ENCODE data around the gene DEPDC4. TPM values are rescaled to one million over a fixed set of nuclear protein-coding genes. Genes with fewer than 3 reads are reported as not detected.
A peak's percentile ranks its signal among the peaks of the same experiment; 100 is the strongest.

The DEPDC4 gene
- total and polyA plus RNA-seq, 2 of the 13 experiments (the other 11 are each of a cell fraction or from before 2014, with no cell fraction given), result 2.2 to 5.7 TPM

DNA sequence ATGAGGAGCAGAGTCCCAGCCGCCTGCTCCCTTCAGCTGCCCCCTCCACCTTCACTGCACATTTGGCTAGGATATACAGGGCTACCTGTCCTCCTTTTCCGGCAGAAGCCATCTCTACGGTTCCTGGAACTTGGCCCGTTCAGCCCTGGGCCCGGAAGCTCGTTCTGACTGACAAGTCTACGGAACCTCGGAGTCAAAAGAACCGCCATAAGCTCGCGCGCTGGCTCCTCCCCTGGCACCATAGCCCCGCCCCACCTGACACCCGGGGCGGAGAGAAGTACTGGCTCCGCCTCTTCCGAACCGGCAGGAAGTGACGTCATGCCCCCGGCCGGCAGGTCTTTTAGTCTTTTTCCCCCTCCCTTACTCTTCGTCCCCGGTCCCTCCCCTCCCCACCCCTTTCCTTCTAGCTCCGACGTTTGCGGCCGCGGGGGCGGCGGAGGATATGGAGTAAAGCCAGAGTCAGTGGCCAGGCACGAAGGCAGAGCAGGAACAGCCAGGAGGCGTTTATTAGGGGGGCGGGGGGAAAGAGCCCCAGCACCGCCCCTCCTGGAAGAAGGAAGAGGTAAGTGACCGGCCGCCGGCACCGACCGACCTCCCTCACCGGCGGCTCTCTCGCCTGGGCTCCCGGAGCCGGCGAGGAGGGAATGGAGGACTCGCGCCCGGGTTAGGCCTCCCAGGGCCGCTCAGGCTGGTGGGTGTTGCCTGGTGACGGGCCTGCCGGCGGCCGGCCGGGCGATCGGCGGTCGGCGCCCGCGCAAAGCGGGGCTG is at the start of gene DEPDC4, which contains the start of gene SCYL2 (continued):
- TF ChIP-seq DNMT1 (CRISPR knock-in tag; IDR thresholded peaks at IDR 0.05) (no peak), SKI (IDR thresholded peaks at IDR 0.05; ENCODE audit: partially characterized antibody) (no peak), ZNF335 (CRISPR knock-in tag; IDR thresholded peaks at IDR 0.05) (no peak; the same call in 1 of the 2 replicates), ZNF782 (CRISPR knock-in tag; IDR thresholded peaks at IDR 0.05; ENCODE audit: borderline replicate concordance) (no peak), PITX1 (CRISPR knock-in tag; IDR thresholded peaks at IDR 0.05) (no peak), JUNB (CRISPR knock-in tag; IDR thresholded peaks at IDR 0.05; ENCODE audit: borderline replicate concordance) (no peak), PAWR (CRISPR knock-in tag; IDR thresholded peaks at IDR 0.05; ENCODE audit: borderline replicate concordance) (0 out of 2 replicates have a peak, but pooled peaks have one; percentile 42), TGIF2 (CRISPR knock-in tag; IDR thresholded peaks at IDR 0.05) (peak; percentile 10; the same call in 1 of the 2 replicates), KDM1A (CRISPR knock-in tag; IDR thresholded peaks at IDR 0.05) (no peak), NFATC3 (CRISPR knock-in tag; IDR thresholded peaks at IDR 0.05) (no peak), ONECUT2 (CRISPR knock-in tag; IDR thresholded peaks at IDR 0.05) (no peak), FOXO1 (CRISPR knock-in tag; IDR thresholded peaks at IDR 0.05) (no peak)
- TF ChIP-seq, protein P1, sequence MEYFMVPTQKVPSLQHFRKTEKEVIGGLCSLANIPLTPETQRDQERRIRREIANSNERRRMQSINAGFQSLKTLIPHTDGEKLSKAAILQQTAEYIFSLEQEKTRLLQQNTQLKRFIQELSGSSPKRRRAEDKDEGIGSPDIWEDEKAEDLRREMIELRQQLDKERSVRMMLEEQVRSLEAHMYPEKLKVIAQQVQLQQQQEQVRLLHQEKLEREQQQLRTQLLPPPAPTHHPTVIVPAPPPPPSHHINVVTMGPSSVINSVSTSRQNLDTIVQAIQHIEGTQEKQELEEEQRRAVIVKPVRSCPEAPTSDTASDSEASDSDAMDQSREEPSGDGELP (IDR thresholded peaks at IDR 0.05; ENCODE audit: borderline replicate concordance, low read depth), result no peak
- TF ChIP-seq, protein P2, sequence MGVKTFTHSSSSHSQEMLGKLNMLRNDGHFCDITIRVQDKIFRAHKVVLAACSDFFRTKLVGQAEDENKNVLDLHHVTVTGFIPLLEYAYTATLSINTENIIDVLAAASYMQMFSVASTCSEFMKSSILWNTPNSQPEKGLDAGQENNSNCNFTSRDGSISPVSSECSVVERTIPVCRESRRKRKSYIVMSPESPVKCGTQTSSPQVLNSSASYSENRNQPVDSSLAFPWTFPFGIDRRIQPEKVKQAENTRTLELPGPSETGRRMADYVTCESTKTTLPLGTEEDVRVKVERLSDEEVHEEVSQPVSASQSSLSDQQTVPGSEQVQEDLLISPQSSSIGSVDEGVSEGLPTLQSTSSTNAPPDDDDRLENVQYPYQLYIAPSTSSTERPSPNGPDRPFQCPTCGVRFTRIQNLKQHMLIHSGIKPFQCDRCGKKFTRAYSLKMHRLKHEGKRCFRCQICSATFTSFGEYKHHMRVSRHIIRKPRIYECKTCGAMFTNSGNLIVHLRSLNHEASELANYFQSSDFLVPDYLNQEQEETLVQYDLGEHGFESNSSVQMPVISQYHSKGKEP (CRISPR knock-in tag; IDR thresholded peaks at IDR 0.05), result no peak
- TF ChIP-seq, protein P3, sequence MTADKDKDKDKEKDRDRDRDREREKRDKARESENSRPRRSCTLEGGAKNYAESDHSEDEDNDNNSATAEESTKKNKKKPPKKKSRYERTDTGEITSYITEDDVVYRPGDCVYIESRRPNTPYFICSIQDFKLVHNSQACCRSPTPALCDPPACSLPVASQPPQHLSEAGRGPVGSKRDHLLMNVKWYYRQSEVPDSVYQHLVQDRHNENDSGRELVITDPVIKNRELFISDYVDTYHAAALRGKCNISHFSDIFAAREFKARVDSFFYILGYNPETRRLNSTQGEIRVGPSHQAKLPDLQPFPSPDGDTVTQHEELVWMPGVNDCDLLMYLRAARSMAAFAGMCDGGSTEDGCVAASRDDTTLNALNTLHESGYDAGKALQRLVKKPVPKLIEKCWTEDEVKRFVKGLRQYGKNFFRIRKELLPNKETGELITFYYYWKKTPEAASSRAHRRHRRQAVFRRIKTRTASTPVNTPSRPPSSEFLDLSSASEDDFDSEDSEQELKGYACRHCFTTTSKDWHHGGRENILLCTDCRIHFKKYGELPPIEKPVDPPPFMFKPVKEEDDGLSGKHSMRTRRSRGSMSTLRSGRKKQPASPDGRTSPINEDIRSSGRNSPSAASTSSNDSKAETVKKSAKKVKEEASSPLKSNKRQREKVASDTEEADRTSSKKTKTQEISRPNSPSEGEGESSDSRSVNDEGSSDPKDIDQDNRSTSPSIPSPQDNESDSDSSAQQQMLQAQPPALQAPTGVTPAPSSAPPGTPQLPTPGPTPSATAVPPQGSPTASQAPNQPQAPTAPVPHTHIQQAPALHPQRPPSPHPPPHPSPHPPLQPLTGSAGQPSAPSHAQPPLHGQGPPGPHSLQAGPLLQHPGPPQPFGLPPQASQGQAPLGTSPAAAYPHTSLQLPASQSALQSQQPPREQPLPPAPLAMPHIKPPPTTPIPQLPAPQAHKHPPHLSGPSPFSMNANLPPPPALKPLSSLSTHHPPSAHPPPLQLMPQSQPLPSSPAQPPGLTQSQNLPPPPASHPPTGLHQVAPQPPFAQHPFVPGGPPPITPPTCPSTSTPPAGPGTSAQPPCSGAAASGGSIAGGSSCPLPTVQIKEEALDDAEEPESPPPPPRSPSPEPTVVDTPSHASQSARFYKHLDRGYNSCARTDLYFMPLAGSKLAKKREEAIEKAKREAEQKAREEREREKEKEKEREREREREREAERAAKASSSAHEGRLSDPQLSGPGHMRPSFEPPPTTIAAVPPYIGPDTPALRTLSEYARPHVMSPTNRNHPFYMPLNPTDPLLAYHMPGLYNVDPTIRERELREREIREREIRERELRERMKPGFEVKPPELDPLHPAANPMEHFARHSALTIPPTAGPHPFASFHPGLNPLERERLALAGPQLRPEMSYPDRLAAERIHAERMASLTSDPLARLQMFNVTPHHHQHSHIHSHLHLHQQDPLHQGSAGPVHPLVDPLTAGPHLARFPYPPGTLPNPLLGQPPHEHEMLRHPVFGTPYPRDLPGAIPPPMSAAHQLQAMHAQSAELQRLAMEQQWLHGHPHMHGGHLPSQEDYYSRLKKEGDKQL (CRISPR knock-in tag; IDR thresholded peaks at IDR 0.05; ENCODE audit: low read depth), result no peak
- TF ChIP-seq, protein P4, sequence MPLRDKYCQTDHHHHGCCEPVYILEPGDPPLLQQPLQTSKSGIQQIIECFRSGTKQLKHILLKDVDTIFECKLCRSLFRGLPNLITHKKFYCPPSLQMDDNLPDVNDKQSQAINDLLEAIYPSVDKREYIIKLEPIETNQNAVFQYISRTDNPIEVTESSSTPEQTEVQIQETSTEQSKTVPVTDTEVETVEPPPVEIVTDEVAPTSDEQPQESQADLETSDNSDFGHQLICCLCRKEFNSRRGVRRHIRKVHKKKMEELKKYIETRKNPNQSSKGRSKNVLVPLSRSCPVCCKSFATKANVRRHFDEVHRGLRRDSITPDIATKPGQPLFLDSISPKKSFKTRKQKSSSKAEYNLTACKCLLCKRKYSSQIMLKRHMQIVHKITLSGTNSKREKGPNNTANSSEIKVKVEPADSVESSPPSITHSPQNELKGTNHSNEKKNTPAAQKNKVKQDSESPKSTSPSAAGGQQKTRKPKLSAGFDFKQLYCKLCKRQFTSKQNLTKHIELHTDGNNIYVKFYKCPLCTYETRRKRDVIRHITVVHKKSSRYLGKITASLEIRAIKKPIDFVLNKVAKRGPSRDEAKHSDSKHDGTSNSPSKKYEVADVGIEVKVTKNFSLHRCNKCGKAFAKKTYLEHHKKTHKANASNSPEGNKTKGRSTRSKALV (CRISPR knock-in tag; IDR thresholded peaks at IDR 0.05), result no peak
